Stomach (tissue), 9 donors: ENCODE results near the gene MKKS. TPM values are rescaled to one million over a fixed set of nuclear protein-coding genes. Genes with fewer than 3 reads are reported as not detected.

Source experiments
- DNase-seq, 2 donors: peaks; one replicate each; pipeline versions ENCODE4 v3.0.0 to v3.0.0-alpha.2; 2013 to 2019
- H3K27ac ChIP-seq, 5 donors: fragments of 200-600 bp in 4 of 5; sonication (generic) in 4 of 5; one replicate each; pipeline ENCODE4 v1.5.1; 2013 to 2019; ENCODE audit warnings: mild to moderate bottlenecking in 1 of 5, moderate library complexity in 1 of 5
- H3K27me3 ChIP-seq, 3 donors: fragments of 200-600 bp; sonication (generic); one replicate each; pipeline ENCODE4 v1.5.1; 2017 to 2019; ENCODE audit warnings: mixed run types in 1 of 3
- H3K36me3 ChIP-seq, 4 donors: fragments of 200-600 bp; sonication (generic); 1 replicate in 3 of 4; 2 replicates in 1 of 4; pipeline ENCODE4 v1.5.1; 2016 to 2019
- H3K4me1 ChIP-seq, 4 donors: fragments of 200-600 bp; sonication (generic); one replicate each; pipeline ENCODE4 v1.5.1; 2016 to 2019
- H3K4me3 ChIP-seq, 4 donors: fragments of 200-600 bp; sonication (generic) in 3 of 4; one replicate each; pipeline ENCODE4 v1.5.1; 2016 to 2019; ENCODE audit warnings: mild to moderate bottlenecking in 1 of 4
- H3K9me3 ChIP-seq, 4 donors: fragments of 200-600 bp; sonication (generic); one replicate each; pipeline ENCODE4 v1.5.1; 2016 to 2019
- CTCF ChIP-seq, 7 experiments: fragments of 450-650 bp in 4 of 7; fragments of 200-600 bp in 3 of 7; sonication (generic) in 3 of 7; IDR thresholded peaks; one replicate each; pipeline ENCODE4 v1.5.1; 2016 to 2019; ENCODE audit warnings: antibody characterized with exemption in 7 of 7, control low read depth in 2 of 7, mild to moderate bottlenecking in 1 of 7
- EP300 ChIP-seq: sonication (generic); formaldehyde crosslinking; IDR thresholded peaks from one replicate; pipeline ENCODE4 v1.6.1; 2017; ENCODE audit warnings: antibody characterized with exemption
- POLR2A ChIP-seq, 4 donors: fragments of 450-650 bp; IDR thresholded peaks; one replicate each; pipeline ENCODE4 v1.6.1; 2016; ENCODE audit warnings: antibody characterized with exemption in 4 of 4, control low read depth in 2 of 4, mild to moderate bottlenecking in 1 of 4, moderate library complexity in 1 of 4
- POLR2AphosphoS5 ChIP-seq, 3 donors: sonication (generic); formaldehyde crosslinking; IDR thresholded peaks; one replicate each; pipeline ENCODE4 v1.6.1; 2016; ENCODE audit warnings: antibody characterized with exemption in 3 of 3
- WGBS, 5 donors: extraction: QIAGEN DNeasy Blood & Tissue Kit in 3 of 5; methylation state at CpG; one replicate each; pipeline versions ENCODE4 v1.1.5 to v1.1.7; 2013 to 2018; 5-methylcytosine and 5-hydroxymethylcytosine counted together
- intact Hi-C: fragments of 100-400 bp; cut with DNase I; formaldehyde crosslinking; loops from one replicate; pipeline ENCODE4 v1.15.1; 2023; ENCODE audit warnings: low total_unique reads
- polyA plus RNA-seq, 3 donors: library from polyadenylated mRNA; stranded (reverse); fragments of 200-250 nt; gene quantifications; one replicate each; pipeline ENCODE4 v1.2.3, GENCODE V29; 2013
- total RNA-seq, 5 donors: library from RNA; depleted of rRNA; stranded (reverse); fragments of >200 nt; gene quantifications; one replicate each; pipeline versions ENCODE4 v1.1.0 to v1.2.3, GENCODE V29; 2014 to 2016
- donor health status: healthy with polysubstance abuse.
- donor health status: Bipolar disorder and iron deficiency.
- donor health status: healthy.

The MKKS gene
- total and polyA plus RNA-seq, 8 donors, result 6.1 to 18.6 (median 12.3) TPM

GRCh38 chr20:10374036-10374435 is 60.0 kb downstream of the MKKS start:
- H3K27ac ChIP-seq, result no peak overlapping the region
- no peak for TF ChIP-seq EP300
- no peak for TF ChIP-seq CTCF (IDR thresholded peaks at IDR 0.05)
- TF ChIP-seq POLR2AphosphoS5 (IDR thresholded peaks at IDR 0.05), result no peak
- TF ChIP-seq POLR2A (IDR thresholded peaks at IDR 0.05), result no peak
- DNase-seq, result no peak
- no peak overlapping the region for H3K4me3 ChIP-seq
- no peaks in the 10 kb centered on the region for H3K36me3 ChIP-seq
- H3K9me3 ChIP-seq, result no peaks in the 10 kb centered on the region
- intact Hi-C loops, result no loop called here
- 65 to 86% (median 82%) methylated on average over 2 of the region's 2 CpGs for WGBS, 5 donors
- no peaks in the 10 kb centered on the region for H3K27me3 ChIP-seq
- peaks cover 0 to 14% (median 6%) of the 10 kb centered on the region in 4 donors for H3K4me1 ChIP-seq

GRCh38 chr20:10371467-10371866 is 62.6 kb downstream of the MKKS start:
- no peak for DNase-seq
- Histone ChIP-seq H3K4me1 (peaks cover 0 to 15% (median 6%) of the 10 kb centered on the region in 4 donors), H3K36me3 (no peaks in the 10 kb centered on the region), H3K9me3 (no peaks in the 10 kb centered on the region), H3K27ac (no peak overlapping the region), H3K27me3 (no peaks in the 10 kb centered on the region), H3K4me3 (no peak overlapping the region)
- intact Hi-C loops, result no loop called here
- no peak for TF ChIP-seq CTCF (IDR thresholded peaks at IDR 0.05)

- 39 to 54% (median 45%) methylated on average over 8 of the region's 8 CpGs for WGBS, 5 donors
- H3K4me1 ChIP-seq, result peaks cover 0 to 15% (median 6%) of the 10 kb centered on the region in 4 donors
- no peaks in the 10 kb centered on the region for H3K36me3 ChIP-seq
- H3K4me3 ChIP-seq, result no peak overlapping the region
- no peaks in the 10 kb centered on the region for H3K9me3 ChIP-seq
- no peak overlapping the region for H3K27ac ChIP-seq
- no peak for DNase-seq
- H3K27me3 ChIP-seq, result no peaks in the 10 kb centered on the region
- TF ChIP-seq EP300 (no peak), POLR2A (IDR thresholded peaks at IDR 0.05) (no peak), POLR2AphosphoS5 (IDR thresholded peaks at IDR 0.05) (no peak), CTCF (IDR thresholded peaks at IDR 0.05) (no peak)
- intact Hi-C loops, result no loop called here
Measured at GRCh38 chr20:10370091-10370887, 63.7 kb downstream of the MKKS start.

GRCh38 chr20:10369723-10370090 is 64.3 kb downstream of the MKKS start:
- Histone ChIP-seq H3K27me3 (no peaks in the 10 kb centered on the region), H3K36me3 (no peaks in the 10 kb centered on the region), H3K9me3 (no peaks in the 10 kb centered on the region), H3K4me1 (peaks cover 0 to 15% (median 6%) of the 10 kb centered on the region in 4 donors), H3K4me3 (no peak overlapping the region), H3K27ac (no peak overlapping the region)
- 15 to 32% (median 18%) methylated on average over 4 of the region's 4 CpGs for WGBS, 5 donors
- peak; percentile 29 to 56 for DNase-seq
- TF ChIP-seq EP300, result no peak
- no peak for TF ChIP-seq POLR2AphosphoS5 (IDR thresholded peaks at IDR 0.05)
- no peak for TF ChIP-seq CTCF (IDR thresholded peaks at IDR 0.05)
- no peak for TF ChIP-seq POLR2A (IDR thresholded peaks at IDR 0.05)
- intact Hi-C loops, result no loop called here
